ENCODE measurements around the gene ZNF600.

GRCh38 chr19:52724701-52725514 is 61.7 kb downstream of the ZNF600 start:
- no peak for TF ChIP-seq CTCF (IDR thresholded peaks at IDR 0.05)
- no peak for TF ChIP-seq POLR2AphosphoS5 (IDR thresholded peaks at IDR 0.05)
- no peak for TF ChIP-seq POLR2A (IDR thresholded peaks at IDR 0.05)
